OCI-LY1 (cell line): Measurements from ENCODE around the gene GNG10.

Experiments
- H2AFZ ChIP-seq: fragments of 200-600 bp; sonication (generic), shearing (Covaris generic); 2 replicates; pipeline ENCODE4 v1.6.0; 2014; ENCODE audit warnings: antibody characterized with exemption, mild to moderate bottlenecking, low read length
- H3F3A ChIP-seq: fragments of 200-600 bp; sonication (generic), shearing (Covaris generic); 2 replicates; pipeline ENCODE4 v1.6.0; 2014; ENCODE audit warnings: mild to moderate bottlenecking, antibody characterized with exemption, low read length, moderate library complexity; ENCODE audit not compliant: insufficient read depth
- H3K27ac ChIP-seq: fragments of 200-600 bp; sonication (generic); 2 replicates; pipeline ENCODE4 v1.5.1; 2014; ENCODE audit warnings: low read length, mixed run types, mild to moderate bottlenecking, low read depth; ENCODE audit not compliant: poor library complexity, severe bottlenecking
- H3K27me3 ChIP-seq: fragments of 200-600 bp; sonication (generic); 2 replicates; pipeline ENCODE4 v1.6.0; 2014; ENCODE audit warnings: antibody characterized with exemption, mild to moderate bottlenecking, low read length, moderate library complexity; ENCODE audit not compliant: insufficient read depth
- H3K36me3 ChIP-seq: fragments of 200-600 bp; sonication (generic); 2 replicates; pipeline ENCODE4 v1.6.1; 2014; ENCODE audit warnings: mild to moderate bottlenecking, antibody characterized with exemption, low read length, moderate library complexity, mixed read lengths; ENCODE audit not compliant: insufficient read depth
- H3K4me1 ChIP-seq: fragments of 200-600 bp; sonication (generic); 2 replicates; pipeline ENCODE4 v1.5.1; 2014; ENCODE audit warnings: mild to moderate bottlenecking, low read length, moderate library complexity; ENCODE audit not compliant: insufficient read depth, severe bottlenecking
- H3K4me2 ChIP-seq: fragments of 200-600 bp; sonication (generic), shearing (Covaris generic); 2 replicates; pipeline ENCODE4 v1.6.1; 2014; ENCODE audit warnings: low read length
- H3K4me3 ChIP-seq: fragments of 200-600 bp; sonication (generic); 2 replicates; pipeline ENCODE4 v1.5.1; 2014; ENCODE audit warnings: low read length, low read depth, mild to moderate bottlenecking, mixed read lengths; ENCODE audit not compliant: poor library complexity, severe bottlenecking
- H3K79me2 ChIP-seq: fragments of 200-600 bp; shearing (Covaris generic); 2 replicates; pipeline ENCODE4 v1.6.1; 2016; ENCODE audit warnings: mixed run types, low read length, mixed read lengths; ENCODE audit not compliant: insufficient read depth
- H3K9ac ChIP-seq: fragments of 200-600 bp; sonication (generic), shearing (Covaris generic); 2 replicates; pipeline ENCODE4 v1.6.1; 2014; ENCODE audit warnings: mild to moderate bottlenecking, low read length, mixed read lengths
- H3K9me2 ChIP-seq: fragments of 200-600 bp; sonication (generic), shearing (Covaris generic); 2 replicates; pipeline ENCODE4 v1.6.1; 2014; ENCODE audit warnings: low read depth, mild to moderate bottlenecking, low read length, mixed read lengths
- H3K9me3 ChIP-seq: fragments of 200-600 bp; shearing (Covaris generic); 2 replicates; pipeline ENCODE4 v1.6.1; 2014; ENCODE audit warnings: low read length, mixed read lengths
- H4K20me1 ChIP-seq: fragments of 200-600 bp; sonication (generic), shearing (Covaris generic); 2 replicates; pipeline ENCODE4 v1.6.0; 2016; ENCODE audit warnings: mild to moderate bottlenecking, low read length; ENCODE audit not compliant: insufficient read depth
- EZH2 ChIP-seq: fragments of 200-600 bp; sonication (generic), shearing (Covaris generic); IDR thresholded peaks from 2 replicates; pipeline ENCODE4 v1.8.0; 2017; ENCODE audit warnings: borderline replicate concordance, mixed run types, mild to moderate bottlenecking, antibody characterized with exemption, low read length, moderate library complexity, mixed read lengths
- TF ChIP-seq, protein P1 (sequence below): fragments of 200-600 bp; sonication (generic), shearing (Covaris generic); IDR thresholded peaks from 2 replicates; pipeline ENCODE4 v1.5.1; 2017; ENCODE audit warnings: mild to moderate bottlenecking, antibody characterized with exemption, low read length, moderate library complexity, mixed read lengths

The GNG10 gene

DNA sequence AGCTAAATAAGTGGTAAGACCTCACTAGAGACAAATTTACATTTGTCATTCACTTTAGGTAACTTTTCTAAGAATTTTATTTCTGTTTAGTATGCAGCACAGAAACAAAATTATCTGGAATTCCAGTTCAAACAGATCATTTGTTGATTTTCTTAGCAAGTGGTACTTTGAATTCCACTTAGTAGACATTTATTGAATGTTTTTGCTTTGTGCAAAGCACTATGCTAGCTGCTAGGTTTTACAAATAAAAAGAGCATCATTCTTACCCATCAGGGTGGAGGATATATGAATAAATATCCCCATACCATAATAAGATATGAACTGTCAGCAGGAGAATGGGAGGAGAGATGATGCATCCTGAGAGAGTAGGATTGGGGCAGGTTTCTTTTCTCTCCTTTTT is 35.4 kb downstream of the GNG10 start:
- Histone ChIP-seq H3K36me3 (no peaks in the 10 kb centered on the region), H3K4me1 (no peaks in the 10 kb centered on the region), H3K9me3 (no peaks in the 10 kb centered on the region), H2AFZ (no peak overlapping the region), H3K9ac (no peak overlapping the region), H3K27me3 (no peaks in the 10 kb centered on the region), H3K79me2 (no peaks in the 10 kb centered on the region), H3F3A (no peaks in the 10 kb centered on the region), H3K27ac (no peak overlapping the region), H3K4me3 (no peak overlapping the region), H3K9me2 (no peaks in the 10 kb centered on the region), H3K4me2 (no peak overlapping the region), H4K20me1 (no peaks in the 10 kb centered on the region)
- TF ChIP-seq, protein P1, sequence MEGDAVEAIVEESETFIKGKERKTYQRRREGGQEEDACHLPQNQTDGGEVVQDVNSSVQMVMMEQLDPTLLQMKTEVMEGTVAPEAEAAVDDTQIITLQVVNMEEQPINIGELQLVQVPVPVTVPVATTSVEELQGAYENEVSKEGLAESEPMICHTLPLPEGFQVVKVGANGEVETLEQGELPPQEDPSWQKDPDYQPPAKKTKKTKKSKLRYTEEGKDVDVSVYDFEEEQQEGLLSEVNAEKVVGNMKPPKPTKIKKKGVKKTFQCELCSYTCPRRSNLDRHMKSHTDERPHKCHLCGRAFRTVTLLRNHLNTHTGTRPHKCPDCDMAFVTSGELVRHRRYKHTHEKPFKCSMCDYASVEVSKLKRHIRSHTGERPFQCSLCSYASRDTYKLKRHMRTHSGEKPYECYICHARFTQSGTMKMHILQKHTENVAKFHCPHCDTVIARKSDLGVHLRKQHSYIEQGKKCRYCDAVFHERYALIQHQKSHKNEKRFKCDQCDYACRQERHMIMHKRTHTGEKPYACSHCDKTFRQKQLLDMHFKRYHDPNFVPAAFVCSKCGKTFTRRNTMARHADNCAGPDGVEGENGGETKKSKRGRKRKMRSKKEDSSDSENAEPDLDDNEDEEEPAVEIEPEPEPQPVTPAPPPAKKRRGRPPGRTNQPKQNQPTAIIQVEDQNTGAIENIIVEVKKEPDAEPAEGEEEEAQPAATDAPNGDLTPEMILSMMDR: no peak
- TF ChIP-seq EZH2: no peak

DNA sequence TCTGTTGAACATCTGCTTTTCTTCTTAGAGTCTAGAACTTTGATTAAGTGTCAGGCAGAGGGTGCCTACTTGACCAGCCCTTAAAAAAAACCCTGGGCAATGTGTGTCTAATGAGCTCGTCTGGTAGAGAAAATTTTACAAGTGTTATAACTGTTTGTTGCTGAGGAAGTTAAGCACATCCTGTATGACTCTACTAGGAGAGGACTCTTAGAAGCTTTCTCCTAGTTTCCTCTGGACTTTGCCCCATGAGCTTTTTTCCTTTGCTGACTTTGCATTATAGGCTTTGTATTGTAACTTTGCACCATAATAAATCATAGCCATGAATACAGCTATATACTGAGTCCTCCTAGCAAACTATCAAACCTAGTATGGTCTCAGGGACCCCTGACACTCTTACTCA is 39.4 kb downstream of the GNG10 start:
- Histone ChIP-seq H3F3A (no peaks in the 10 kb centered on the region), H3K9me2 (no peaks in the 10 kb centered on the region), H3K4me2 (no peak overlapping the region), H2AFZ (no peak overlapping the region), H3K79me2 (no peaks in the 10 kb centered on the region), H3K4me3 (no peak overlapping the region), H3K36me3 (no peaks in the 10 kb centered on the region), H3K9ac (no peak overlapping the region), H4K20me1 (no peaks in the 10 kb centered on the region), H3K27ac (no peak overlapping the region), H3K27me3 (no peaks in the 10 kb centered on the region), H3K4me1 (no peaks in the 10 kb centered on the region), H3K9me3 (no peaks in the 10 kb centered on the region)
- TF ChIP-seq, protein P1: no peak
- no peak for TF ChIP-seq EZH2

DNA sequence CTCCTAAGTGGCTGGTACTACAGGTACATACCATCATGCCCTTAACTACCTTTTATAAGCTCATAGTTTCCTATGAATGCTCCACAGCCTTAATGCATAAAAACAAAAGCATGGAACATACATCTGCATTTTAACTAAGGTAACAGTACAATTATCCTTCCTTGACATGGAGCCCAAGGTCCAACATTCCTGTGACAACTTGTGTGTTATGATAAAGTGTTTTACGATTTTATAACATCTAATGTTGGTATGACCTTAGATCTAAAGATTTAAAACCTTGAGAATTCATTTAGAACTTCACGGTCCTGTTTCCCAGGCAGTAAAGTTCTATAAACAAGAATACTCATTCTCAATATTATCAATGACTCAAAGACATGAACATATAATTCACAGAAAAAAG is 43.1 kb downstream of the GNG10 start:
- no peaks in the 10 kb centered on the region for H4K20me1 ChIP-seq
- H3K27me3 ChIP-seq: no peaks in the 10 kb centered on the region
- H3K9me3 ChIP-seq: no peaks in the 10 kb centered on the region
- H3K9ac ChIP-seq: no peak overlapping the region
- no peak overlapping the region for H3K27ac ChIP-seq
- no peaks in the 10 kb centered on the region for H3K36me3 ChIP-seq
- H3K4me1 ChIP-seq: no peaks in the 10 kb centered on the region
- no peaks in the 10 kb centered on the region for H3F3A ChIP-seq
- TF ChIP-seq EZH2: no peak
- TF ChIP-seq, protein P1: no peak
- no peak overlapping the region for H2AFZ ChIP-seq
- H3K9me2 ChIP-seq: no peaks in the 10 kb centered on the region
- no peak overlapping the region for H3K4me3 ChIP-seq
- H3K79me2 ChIP-seq: no peaks in the 10 kb centered on the region
- H3K4me2 ChIP-seq: no peak overlapping the region
